ENCODE data around the gene ZNF343.

Gene ZNF343

DNA sequence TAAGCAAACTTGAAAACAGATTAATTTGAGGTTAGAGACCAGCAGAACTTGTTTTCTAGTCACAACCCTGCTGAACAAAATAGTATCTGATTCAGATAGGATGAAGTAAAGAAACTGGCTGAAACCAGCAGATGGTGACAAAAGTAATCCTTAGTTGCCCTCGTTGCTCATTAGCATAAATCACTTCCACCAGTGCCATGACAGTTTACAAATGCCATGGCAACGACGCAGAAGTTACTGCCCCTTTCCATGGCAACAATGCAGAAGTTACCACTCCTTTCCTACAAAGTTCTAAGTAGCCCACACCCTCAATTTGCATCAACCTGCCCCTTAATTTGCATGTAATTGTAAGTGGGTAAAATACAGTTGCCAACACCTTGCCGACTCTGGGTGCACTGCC lies 61.9 kb downstream of the ZNF343 start:
- no peak for FAIRE-seq
- no peak for DNase-seq (ENCODE audit: insufficient read length, low spot score)
